Epithelial cell of esophagus (primary cell): Measurements from ENCODE around the gene TNFSF8.
A peak's percentile ranks its signal among the peaks of the same experiment; 100 is the strongest.

ENCODE experiments used
- DNase-seq: peaks from one replicate; pipeline ENCODE4 v3.0.0; 2010; ENCODE audit warnings: low read depth
- H3K4me3 ChIP-seq: 2 replicates; pipeline ENCODE4 v1.5.1; 2011; ENCODE audit warnings: mild to moderate bottlenecking, low read length, control low read depth
- TF ChIP-seq, protein P1 (sequence below): IDR thresholded peaks from 2 replicates; pipeline ENCODE4 v1.5.1; 2011; ENCODE audit warnings: low read depth, mild to moderate bottlenecking, low read length, control low read depth, inconsistent platforms; ENCODE audit not compliant: insufficient read depth; ENCODE audit errors: missing control alignments

Gene TNFSF8, protein sequence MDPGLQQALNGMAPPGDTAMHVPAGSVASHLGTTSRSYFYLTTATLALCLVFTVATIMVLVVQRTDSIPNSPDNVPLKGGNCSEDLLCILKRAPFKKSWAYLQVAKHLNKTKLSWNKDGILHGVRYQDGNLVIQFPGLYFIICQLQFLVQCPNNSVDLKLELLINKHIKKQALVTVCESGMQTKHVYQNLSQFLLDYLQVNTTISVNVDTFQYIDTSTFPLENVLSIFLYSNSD

GRCh38 chr9:114930056-114930812 lies at the start of gene TNFSF8:
Gene TNFSF8, minus strand, starts transcription at chr9:114930591. Its CDS starts 288 bp downstream, at chr9:114930303.
- H3K4me3 ChIP-seq = no peak within 1 kb of the TSS
- TF ChIP-seq, protein P1, sequence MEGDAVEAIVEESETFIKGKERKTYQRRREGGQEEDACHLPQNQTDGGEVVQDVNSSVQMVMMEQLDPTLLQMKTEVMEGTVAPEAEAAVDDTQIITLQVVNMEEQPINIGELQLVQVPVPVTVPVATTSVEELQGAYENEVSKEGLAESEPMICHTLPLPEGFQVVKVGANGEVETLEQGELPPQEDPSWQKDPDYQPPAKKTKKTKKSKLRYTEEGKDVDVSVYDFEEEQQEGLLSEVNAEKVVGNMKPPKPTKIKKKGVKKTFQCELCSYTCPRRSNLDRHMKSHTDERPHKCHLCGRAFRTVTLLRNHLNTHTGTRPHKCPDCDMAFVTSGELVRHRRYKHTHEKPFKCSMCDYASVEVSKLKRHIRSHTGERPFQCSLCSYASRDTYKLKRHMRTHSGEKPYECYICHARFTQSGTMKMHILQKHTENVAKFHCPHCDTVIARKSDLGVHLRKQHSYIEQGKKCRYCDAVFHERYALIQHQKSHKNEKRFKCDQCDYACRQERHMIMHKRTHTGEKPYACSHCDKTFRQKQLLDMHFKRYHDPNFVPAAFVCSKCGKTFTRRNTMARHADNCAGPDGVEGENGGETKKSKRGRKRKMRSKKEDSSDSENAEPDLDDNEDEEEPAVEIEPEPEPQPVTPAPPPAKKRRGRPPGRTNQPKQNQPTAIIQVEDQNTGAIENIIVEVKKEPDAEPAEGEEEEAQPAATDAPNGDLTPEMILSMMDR = no peak
- no peak for DNase-seq

- DNase-seq = no peak
- TF ChIP-seq, protein P1 = no peak
- H3K4me3 ChIP-seq = no peak overlapping the region
Measured at GRCh38 chr9:114973216-114973615, 42.8 kb upstream of the TNFSF8 start.

DNA sequence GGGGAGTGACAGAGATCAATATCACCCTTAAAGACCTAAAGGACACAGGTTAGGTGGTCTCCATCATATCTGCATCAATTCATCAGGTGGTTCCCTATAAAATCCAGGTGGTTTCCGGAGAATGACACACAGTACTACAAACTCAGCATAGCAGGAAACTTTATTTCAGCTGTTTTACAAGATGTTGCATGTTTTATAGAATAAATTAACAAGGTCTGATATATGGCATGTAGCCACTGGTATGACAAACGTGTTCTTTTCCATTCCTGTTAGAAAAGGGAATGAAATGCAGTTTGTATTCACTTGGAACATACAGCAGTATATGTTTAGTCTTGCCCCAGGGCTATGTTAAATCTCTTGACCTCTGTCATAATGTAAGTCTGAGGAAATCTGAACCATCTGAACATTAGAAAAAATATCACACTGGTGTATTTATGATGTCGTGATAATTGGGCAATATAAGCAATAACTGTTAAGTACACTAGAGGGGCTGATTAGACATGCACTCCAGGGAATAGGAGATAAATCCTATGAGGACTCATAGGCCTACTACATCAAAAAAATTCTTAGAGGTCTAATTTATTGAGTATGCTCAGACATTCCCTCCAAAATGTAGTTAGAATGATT lies 42.2 kb upstream of the TNFSF8 start:
- peak; percentile 15 for DNase-seq
- TF ChIP-seq, protein P1 = no peak
- H3K4me3 ChIP-seq = no peak overlapping the region

DNA sequence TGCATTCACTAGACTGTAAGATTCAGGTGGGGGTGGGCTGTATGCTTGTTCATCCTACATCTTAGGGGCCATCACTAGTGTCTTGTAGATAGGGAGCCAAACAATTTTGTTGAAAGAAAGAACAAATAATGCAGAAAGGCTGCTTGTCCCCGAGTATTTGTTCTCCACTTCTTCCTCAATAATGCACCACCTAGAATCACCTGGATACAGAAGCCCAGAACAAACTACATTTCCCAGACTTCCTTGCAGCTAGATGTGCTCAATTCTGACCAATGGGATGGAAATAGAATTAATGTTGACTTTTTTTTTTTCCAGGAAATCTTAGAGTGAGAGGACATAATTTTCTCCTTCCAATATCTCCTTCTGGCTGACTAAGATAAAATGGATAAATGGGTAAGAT lies 38.9 kb upstream of the TNFSF8 start:
- TF ChIP-seq, protein P1 = no peak
- peak; percentile 15 for DNase-seq
- no peak overlapping the region for H3K4me3 ChIP-seq

- H3K4me3 ChIP-seq = no peak overlapping the region
- TF ChIP-seq, protein P1 = no peak
- peak; percentile 49 for DNase-seq
Measured at GRCh38 chr9:114968671-114969070, 38.3 kb upstream of the TNFSF8 start.

DNA sequence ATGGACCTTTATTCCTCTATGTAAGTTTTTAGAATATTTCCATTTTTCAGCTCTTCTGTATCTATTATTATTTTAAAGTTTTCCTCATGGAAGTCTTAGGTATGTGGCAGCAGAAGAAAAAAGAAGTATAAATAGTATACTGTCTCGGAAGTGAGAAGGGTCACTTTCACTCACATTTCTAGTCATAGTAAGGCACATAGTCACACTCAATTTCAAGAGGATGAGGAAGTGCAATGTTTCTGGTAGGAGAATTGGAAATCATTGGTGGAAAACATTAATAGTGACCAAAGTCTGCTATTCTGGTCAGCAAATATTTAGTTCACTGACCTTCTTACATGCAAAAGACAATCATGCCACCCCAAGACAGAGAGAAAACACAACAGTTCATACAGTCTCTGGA lies 35.2 kb upstream of the TNFSF8 start:
- H3K4me3 ChIP-seq = no peak overlapping the region
- TF ChIP-seq, protein P1 = no peak
- no peak for DNase-seq

GRCh38 chr9:114962809-114963208 lies 32.4 kb upstream of the TNFSF8 start:
- TF ChIP-seq, protein P1 = no peak
- DNase-seq = no peak
- H3K4me3 ChIP-seq = no peak overlapping the region
